ENCODE measurements around the gene SIGLEC7.

Gene SIGLEC7

DNA sequence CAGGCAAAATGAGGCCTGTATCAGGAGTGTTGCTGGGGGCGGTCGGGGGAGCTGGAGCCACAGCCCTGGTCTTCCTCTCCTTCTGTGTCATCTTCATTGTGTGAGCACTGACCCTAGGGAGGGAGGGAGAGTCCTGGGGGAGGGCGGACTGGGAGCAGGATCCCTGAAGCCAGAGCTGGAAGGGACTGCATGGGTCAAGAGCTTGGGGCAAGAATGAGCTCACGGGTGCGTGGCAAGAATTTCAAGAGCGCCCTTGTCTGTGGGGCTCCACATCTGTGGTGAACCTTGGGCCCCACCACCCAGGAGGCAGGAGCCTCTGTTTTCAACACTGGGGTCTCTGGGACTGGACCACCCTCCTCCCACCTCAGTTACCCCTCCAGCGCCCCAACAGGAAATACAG lies 4.7 kb downstream of the SIGLEC7 start:
- TF ChIP-seq, protein P1, sequence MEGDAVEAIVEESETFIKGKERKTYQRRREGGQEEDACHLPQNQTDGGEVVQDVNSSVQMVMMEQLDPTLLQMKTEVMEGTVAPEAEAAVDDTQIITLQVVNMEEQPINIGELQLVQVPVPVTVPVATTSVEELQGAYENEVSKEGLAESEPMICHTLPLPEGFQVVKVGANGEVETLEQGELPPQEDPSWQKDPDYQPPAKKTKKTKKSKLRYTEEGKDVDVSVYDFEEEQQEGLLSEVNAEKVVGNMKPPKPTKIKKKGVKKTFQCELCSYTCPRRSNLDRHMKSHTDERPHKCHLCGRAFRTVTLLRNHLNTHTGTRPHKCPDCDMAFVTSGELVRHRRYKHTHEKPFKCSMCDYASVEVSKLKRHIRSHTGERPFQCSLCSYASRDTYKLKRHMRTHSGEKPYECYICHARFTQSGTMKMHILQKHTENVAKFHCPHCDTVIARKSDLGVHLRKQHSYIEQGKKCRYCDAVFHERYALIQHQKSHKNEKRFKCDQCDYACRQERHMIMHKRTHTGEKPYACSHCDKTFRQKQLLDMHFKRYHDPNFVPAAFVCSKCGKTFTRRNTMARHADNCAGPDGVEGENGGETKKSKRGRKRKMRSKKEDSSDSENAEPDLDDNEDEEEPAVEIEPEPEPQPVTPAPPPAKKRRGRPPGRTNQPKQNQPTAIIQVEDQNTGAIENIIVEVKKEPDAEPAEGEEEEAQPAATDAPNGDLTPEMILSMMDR (IDR thresholded peaks at IDR 0.05; ENCODE audit: low read depth, low read length): no peak
- no peak for DNase-seq (ENCODE audit: extremely low read depth, low read depth)

DNA sequence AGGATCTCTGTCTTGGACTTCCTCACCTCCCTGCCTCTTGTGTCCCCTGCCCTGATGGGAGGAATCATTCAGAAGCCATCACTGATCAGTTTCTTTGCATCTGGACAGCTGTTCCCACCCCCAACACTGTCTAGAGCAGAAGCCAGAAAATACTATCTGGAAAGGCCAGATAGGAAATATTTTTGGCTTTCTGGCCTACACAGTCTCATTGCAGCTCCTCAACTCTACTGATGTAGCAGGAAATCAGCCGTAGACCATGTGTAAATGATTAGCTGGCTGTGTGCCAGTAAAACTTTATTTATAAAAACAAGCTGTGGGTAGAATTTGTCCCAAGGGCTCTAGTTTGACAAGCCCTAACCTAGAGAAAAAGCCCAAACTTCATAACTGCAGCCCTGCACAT lies 5.6 kb downstream of the SIGLEC7 start:
- TF ChIP-seq, protein P1 (IDR thresholded peaks at IDR 0.05; ENCODE audit: low read depth, low read length): no peak
- DNase-seq (ENCODE audit: extremely low read depth, low read depth): no peak

DNA sequence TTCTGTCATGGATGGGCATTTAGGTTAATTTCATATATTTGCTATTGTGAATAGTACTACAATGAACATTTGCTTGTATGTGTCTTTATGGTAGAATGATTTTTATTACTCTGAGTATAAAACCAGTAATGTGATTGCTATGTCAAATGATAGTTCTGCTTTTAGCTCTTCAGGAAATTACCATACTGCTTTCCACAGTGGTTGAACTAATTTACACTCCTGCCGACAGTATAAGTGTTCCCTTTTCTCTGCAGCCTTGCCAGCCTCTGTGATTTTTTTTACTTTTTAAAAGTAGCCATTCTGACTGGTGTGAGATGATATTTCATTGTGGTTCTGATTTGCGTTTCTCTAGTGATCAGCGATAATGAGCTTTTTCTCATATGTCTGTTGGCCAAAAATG lies 6.5 kb downstream of the SIGLEC7 start:
- TF ChIP-seq, protein P1 (IDR thresholded peaks at IDR 0.05; ENCODE audit: low read depth, low read length): no peak
- no peak for DNase-seq (ENCODE audit: extremely low read depth, low read depth)

DNA sequence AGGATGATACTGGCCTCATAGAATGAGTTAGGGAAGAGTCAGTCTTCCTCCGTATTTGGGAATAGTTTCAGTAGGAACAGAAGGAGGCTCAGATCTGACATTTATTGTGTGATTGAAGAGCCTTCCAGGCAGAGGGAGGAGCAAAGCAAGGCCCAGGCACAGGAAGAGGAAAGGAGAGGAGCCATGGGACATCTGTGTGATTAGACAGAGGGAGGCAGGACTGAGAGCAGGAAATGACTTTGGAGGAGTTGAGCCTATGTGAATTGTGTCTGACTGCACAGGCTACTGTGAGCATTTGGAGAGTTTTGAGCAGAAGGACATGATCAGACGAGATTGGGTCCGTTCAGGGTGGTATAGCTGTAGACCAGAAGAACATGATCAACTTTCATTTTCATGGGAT lies 8.5 kb downstream of the SIGLEC7 start:
- no peak for DNase-seq (ENCODE audit: extremely low read depth, low read depth)
- TF ChIP-seq, protein P1 (IDR thresholded peaks at IDR 0.05; ENCODE audit: low read depth, low read length): no peak

DNA sequence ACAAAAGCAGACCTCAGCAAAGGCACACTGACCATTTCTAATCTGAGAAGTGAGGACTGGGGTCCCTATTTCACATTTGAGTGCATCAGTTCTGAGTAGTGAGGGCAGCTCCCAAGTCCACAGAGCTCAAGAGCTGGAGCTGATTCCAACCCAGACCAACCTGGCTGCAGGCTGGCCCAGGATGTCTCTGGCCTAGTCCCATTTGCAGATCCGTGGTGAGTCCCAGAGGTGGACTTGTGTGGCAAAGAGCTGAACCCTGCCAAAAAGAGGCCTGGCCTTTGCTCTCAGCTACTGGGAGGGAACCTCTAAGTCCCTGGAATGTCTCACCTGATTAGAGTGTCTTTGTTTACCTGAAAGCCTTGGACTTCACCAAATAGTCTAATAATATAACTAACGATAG lies 14.6 kb downstream of the SIGLEC7 start:
- no peak for DNase-seq (ENCODE audit: extremely low read depth, low read depth)
- TF ChIP-seq, protein P1 (IDR thresholded peaks at IDR 0.05; ENCODE audit: low read depth, low read length): no peak

DNA sequence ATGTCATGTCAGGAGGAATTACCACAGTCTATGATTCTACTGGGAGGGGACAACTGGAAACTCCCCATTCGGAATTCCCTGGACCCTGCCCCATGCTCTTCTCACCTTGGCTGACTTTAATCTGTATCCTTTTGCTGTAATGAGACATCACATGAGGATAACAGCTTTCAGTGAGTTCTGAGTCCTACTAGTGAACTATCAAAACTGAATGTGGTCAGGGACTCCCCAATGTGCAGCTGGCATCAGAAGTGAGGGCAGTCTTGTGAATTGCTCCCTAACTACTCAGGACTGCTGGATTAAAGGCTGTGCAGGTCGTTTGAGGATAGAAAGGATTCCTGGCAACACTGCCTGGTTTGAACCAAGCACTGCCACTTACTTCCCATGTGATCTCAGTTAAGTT lies 15.2 kb downstream of the SIGLEC7 start:
- DNase-seq (ENCODE audit: extremely low read depth, low read depth): no peak
- TF ChIP-seq, protein P1 (IDR thresholded peaks at IDR 0.05; ENCODE audit: low read depth, low read length): no peak

DNA sequence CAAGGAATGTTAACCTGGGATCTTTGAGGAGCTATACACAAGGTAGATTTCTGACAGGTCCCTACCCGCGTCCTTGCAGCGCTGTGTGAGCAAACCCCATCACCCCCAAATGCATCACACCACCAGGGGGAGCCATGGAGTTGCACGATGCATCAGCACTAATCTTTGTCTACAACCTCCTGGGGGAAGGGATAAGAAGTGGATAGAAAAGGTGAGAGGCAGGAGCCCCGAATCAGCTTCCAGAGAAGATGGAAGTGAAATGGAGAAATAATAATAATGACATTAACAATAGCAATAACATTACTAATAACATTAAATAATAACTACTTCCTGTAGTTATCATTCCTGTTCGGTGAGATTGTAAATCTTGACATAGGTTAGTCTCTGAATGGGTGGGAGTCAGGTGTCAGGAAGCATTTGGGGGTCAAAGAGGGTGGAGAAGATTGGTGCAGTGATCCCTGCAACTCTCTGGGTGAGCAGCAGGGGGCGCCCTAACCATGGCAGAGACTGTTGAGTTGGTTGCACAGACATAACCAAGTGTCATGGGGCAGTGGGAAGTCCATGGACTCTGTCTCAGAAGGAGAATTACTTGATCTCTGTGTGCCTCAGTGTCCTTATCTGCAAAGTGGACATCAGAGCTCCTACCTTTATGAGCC lies 16.5 kb downstream of the SIGLEC7 start:
- no peak for DNase-seq (ENCODE audit: extremely low read depth, low read depth)
- TF ChIP-seq, protein P1 (IDR thresholded peaks at IDR 0.05; ENCODE audit: low read depth, low read length): peak; percentile 49
